Smooth muscle cell (in vitro differentiated cells): ENCODE data around the gene STXBP2. TPM values are rescaled to one million over a fixed set of nuclear protein-coding genes. Genes with fewer than 3 reads are reported as not detected.

Experiments used
- DNase-seq: peaks from one replicate; lab custom pipeline; 2025; ENCODE audit not compliant: unreplicated experiment; lab: John Stamatoyannopoulos, UW
- H2AFZ ChIP-seq: fragments of 200-600 bp; sonication (generic); 2 replicates; pipeline ENCODE4 v1.6.0; 2016; ENCODE audit warnings: antibody characterized with exemption, low read depth, mild to moderate bottlenecking
- H3F3A ChIP-seq: fragments of 200-600 bp; sonication (generic); 2 replicates; pipeline ENCODE4 v1.6.0; 2017; ENCODE audit warnings: antibody characterized with exemption, low read depth
- H3K27ac ChIP-seq: fragments of 200-600 bp; sonication (generic); 2 replicates; pipeline ENCODE4 v1.5.1; 2016; ENCODE audit warnings: low read depth, mild to moderate bottlenecking
- H3K27me3 ChIP-seq: fragments of 200-600 bp; sonication (generic); 2 replicates; pipeline ENCODE4 v1.6.1; 2016; ENCODE audit warnings: low read depth, mild to moderate bottlenecking
- H3K36me3 ChIP-seq: fragments of 200-600 bp; sonication (generic); 2 replicates; pipeline ENCODE4 v1.5.1; 2016; ENCODE audit warnings: low read depth
- H3K4me1 ChIP-seq: fragments of 200-600 bp; sonication (generic); 2 replicates; pipeline ENCODE4 v1.5.1; 2016; ENCODE audit warnings: low read depth
- H3K4me2 ChIP-seq: fragments of 200-600 bp; sonication (generic); 2 replicates; pipeline ENCODE4 v1.6.0; 2016; ENCODE audit warnings: mild to moderate bottlenecking
- H3K4me3 ChIP-seq: fragments of 200-600 bp; sonication (generic); 2 replicates; pipeline ENCODE4 v1.5.1; 2016; ENCODE audit warnings: mild to moderate bottlenecking
- H3K79me2 ChIP-seq: fragments of 200-600 bp; sonication (generic); 2 replicates; pipeline ENCODE4 v1.6.0; 2016; ENCODE audit warnings: low read depth, mild to moderate bottlenecking
- H3K9ac ChIP-seq: fragments of 200-600 bp; sonication (generic); 2 replicates; pipeline ENCODE4 v1.6.0; 2016; ENCODE audit warnings: low read depth
- H3K9me3 ChIP-seq: fragments of 200-600 bp; sonication (generic); replicated peaks from 2 replicates; pipeline ENCODE4 v1.5.1; 2016; ENCODE audit warnings: low read depth
- H4K20me1 ChIP-seq: fragments of 200-600 bp; sonication (generic); 2 replicates; pipeline ENCODE4 v1.6.0; 2016; ENCODE audit warnings: low read depth
- WGBS: methylation state at CpG from one replicate; pipeline ENCODE4 v1.1.7; 2016; ENCODE audit warnings: low lambda C conversion rate; 5-methylcytosine and 5-hydroxymethylcytosine counted together
- polyA plus RNA-seq: library from polyadenylated mRNA; unstranded; fragments of >200 nt; fragmentation: Nextera tagmentation; extraction: Ambion mirVana; gene quantifications from 2 replicates; pipeline ENCODE4 v1.2.1, GENCODE V29; 2016
- total RNA-seq: library from RNA; depleted of rRNA; stranded (reverse); fragments of >200 nt; gene quantifications from 2 replicates; pipeline ENCODE4 v1.2.3, GENCODE V29; 2014
- TF ChIP-seq, protein P1 (sequence below): fragments of 200-600 bp; sonication (generic); IDR thresholded peaks from 2 replicates; pipeline ENCODE4 v1.5.1; 2017; ENCODE audit warnings: borderline replicate concordance, mild to moderate bottlenecking, antibody characterized with exemption; ENCODE audit not compliant: insufficient read depth, poor library complexity, severe bottlenecking

The STXBP2 gene
- total and polyA plus RNA-seq, 2 experiments from 2014 or later: 17.8 to 32.7 TPM

DNA sequence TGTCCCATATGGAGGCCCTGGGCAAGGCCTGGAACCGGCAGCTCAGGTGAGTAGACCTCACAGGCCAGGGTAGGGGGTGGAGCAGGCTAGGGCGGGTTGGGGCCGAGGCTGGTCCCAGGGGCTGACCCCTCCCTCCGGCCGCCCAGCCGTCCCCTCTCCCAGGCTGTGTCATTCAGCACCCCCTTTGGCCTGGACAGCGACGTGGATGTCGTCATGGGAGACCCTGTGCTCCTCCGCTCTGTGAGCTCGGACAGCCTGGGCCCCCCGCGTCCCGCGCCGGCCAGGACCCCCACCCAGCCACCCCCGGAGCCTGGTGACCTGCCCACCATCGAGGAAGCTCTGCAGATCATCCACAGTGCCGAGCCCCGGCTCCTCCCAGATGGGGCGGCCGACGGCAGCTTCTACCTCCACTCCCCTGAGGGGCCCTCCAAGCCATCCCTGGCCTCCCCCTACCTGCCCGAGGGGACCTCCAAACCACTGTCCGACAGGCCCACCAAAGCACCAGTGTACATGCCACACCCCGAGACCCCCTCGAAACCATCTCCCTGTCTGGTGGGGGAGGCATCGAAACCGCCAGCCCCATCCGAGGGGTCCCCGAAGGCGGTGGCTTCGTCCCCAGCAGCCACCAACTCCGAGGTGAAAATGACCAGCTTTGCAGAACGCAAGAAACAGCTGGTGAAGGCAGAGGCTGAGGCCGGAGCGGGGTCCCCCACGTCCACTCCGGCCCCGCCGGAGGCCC is 25.2 kb upstream of the STXBP2 start:
- TF ChIP-seq, protein P1, sequence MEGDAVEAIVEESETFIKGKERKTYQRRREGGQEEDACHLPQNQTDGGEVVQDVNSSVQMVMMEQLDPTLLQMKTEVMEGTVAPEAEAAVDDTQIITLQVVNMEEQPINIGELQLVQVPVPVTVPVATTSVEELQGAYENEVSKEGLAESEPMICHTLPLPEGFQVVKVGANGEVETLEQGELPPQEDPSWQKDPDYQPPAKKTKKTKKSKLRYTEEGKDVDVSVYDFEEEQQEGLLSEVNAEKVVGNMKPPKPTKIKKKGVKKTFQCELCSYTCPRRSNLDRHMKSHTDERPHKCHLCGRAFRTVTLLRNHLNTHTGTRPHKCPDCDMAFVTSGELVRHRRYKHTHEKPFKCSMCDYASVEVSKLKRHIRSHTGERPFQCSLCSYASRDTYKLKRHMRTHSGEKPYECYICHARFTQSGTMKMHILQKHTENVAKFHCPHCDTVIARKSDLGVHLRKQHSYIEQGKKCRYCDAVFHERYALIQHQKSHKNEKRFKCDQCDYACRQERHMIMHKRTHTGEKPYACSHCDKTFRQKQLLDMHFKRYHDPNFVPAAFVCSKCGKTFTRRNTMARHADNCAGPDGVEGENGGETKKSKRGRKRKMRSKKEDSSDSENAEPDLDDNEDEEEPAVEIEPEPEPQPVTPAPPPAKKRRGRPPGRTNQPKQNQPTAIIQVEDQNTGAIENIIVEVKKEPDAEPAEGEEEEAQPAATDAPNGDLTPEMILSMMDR: no peak
- 94% methylated on average over 19 of the region's 41 CpGs for WGBS
- H3K4me3 ChIP-seq: no peak overlapping the region
- H3F3A ChIP-seq: no peaks in the 10 kb centered on the region
- no peak overlapping the region for H3K9ac ChIP-seq
- no peak for DNase-seq
- H3K27me3 ChIP-seq: no peaks in the 10 kb centered on the region
- H3K36me3 ChIP-seq: no peaks in the 10 kb centered on the region
- no peak overlapping the region for H3K27ac ChIP-seq
- no peaks in the 10 kb centered on the region for H3K79me2 ChIP-seq
- H3K9me3 ChIP-seq: no peaks in the 10 kb centered on the region
- no peak overlapping the region for H3K4me2 ChIP-seq
- no peak overlapping the region for H2AFZ ChIP-seq
- H4K20me1 ChIP-seq: no peaks in the 10 kb centered on the region
- no peaks in the 10 kb centered on the region for H3K4me1 ChIP-seq

DNA sequence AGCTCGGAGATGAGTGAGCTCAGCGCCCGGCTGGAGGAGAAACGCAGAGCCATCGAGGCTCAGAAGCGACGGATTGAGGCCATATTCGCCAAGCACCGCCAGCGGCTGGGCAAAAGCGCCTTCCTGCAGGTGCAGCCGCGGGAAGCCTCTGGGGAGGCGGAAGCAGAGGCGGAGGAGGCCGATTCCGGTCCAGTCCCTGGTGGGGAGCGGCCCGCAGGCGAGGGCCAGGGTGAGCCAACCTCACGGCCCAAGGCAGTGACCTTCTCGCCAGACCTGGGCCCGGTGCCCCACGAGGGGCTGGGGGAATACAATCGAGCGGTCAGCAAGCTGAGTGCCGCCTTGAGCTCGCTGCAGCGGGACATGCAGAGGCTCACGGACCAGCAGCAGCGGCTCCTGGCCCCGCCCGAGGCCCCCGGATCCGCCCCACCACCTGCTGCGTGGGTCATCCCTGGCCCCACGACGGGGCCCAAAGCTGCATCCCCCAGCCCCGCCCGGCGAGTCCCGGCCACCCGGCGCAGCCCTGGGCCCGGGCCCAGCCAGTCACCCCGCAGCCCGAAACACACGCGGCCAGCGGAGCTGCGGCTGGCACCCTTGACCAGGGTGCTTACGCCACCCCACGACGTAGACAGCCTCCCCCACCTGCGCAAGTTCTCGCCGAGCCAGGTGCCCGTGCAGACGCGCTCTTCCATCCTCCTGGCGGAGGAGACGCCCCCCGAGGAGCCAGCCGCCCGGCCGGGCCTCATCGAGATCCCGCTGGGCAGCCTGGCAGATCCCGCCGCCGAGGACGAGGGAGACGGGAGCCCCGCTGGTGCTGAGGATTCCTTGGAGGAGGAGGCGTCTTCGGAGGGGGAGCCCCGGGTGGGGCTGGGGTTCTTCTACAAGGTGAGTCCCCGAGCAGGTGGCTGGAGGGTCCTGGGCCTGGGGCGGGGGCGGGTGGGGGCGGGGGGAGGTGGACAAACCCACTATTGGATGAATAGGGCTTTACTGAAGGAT is 24.3 kb upstream of the STXBP2 start:
- no peak overlapping the region for H3K27ac ChIP-seq
- H3K9ac ChIP-seq: no peak overlapping the region
- H3F3A ChIP-seq: no peaks in the 10 kb centered on the region
- H2AFZ ChIP-seq: no peak overlapping the region
- H3K4me2 ChIP-seq: no peak overlapping the region
- H4K20me1 ChIP-seq: no peaks in the 10 kb centered on the region
- no peaks in the 10 kb centered on the region for H3K79me2 ChIP-seq
- H3K36me3 ChIP-seq: no peaks in the 10 kb centered on the region
- 94% methylated on average over 48 of the region's 81 CpGs for WGBS
- DNase-seq: no peak
- TF ChIP-seq, protein P1: no peak
- no peaks in the 10 kb centered on the region for H3K4me1 ChIP-seq
- no peaks in the 10 kb centered on the region for H3K27me3 ChIP-seq
- no peak overlapping the region for H3K4me3 ChIP-seq
- H3K9me3 ChIP-seq: no peaks in the 10 kb centered on the region

DNA sequence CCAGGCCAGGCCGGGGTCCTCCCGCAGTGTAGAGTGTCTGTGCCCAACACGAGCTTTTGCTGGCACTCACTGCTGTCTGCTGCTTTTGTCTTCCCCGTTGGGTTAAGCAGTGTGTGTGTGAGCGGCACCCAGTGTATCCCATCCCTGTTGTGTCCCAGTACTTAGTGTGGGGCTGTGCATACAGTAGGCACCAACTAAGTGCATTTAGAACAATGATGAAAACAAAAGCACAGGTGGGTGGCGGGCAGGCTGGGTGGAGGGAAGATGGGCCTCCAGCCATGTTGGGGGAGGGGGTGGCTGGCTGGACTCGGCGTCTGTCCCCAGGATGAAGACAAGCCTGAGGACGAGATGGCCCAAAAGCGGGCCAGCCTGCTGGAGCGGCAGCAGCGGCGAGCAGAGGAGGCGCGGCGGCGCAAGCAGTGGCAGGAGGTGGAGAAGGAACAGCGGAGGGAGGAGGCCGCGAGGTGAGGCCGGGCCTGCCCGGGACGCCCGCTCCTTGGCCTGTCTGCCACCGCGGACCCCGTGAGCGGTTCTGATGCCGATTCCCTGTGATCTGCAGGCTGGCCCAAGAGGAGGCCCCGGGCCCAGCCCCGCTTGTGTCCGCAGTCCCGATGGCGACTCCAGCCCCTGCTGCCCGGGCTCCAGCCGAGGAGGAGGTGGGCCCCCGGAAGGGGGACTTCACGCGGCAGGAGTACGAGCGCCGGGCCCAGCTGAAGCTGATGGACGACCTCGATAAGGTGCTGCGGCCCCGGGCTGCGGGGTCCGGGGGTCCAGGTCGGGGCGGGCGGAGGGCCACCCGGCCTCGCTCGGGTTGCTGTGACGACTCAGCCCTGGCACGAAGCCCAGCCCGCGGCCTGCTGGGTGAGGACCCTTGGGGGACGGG is 21.8 kb upstream of the STXBP2 start:
- H2AFZ ChIP-seq: no peak overlapping the region
- no peaks in the 10 kb centered on the region for H3K79me2 ChIP-seq
- no peak for DNase-seq
- no peaks in the 10 kb centered on the region for H3F3A ChIP-seq
- no peak overlapping the region for H3K4me2 ChIP-seq
- no peak overlapping the region for H3K9ac ChIP-seq
- WGBS: 94% methylated on average over 36 of the region's 59 CpGs
- no peaks in the 10 kb centered on the region for H4K20me1 ChIP-seq
- H3K4me1 ChIP-seq: no peaks in the 10 kb centered on the region
- no peaks in the 10 kb centered on the region for H3K9me3 ChIP-seq
- TF ChIP-seq, protein P1: no peak
- no peak overlapping the region for H3K4me3 ChIP-seq
- no peak overlapping the region for H3K27ac ChIP-seq
- H3K36me3 ChIP-seq: no peaks in the 10 kb centered on the region
- no peaks in the 10 kb centered on the region for H3K27me3 ChIP-seq
